Testis (tissue), 3 donors: ENCODE results near the gene PHRF1. TPM values are rescaled to one million over a fixed set of nuclear protein-coding genes. Genes with fewer than 3 reads are reported as not detected.

Experiments
- DNase-seq: peaks from one replicate; pipeline ENCODE4 v3.0.0-alpha.2; 2019
- H3K27ac ChIP-seq, 2 donors: fragments of 200-600 bp; sonication (generic); one replicate each; pipeline ENCODE4 v1.5.1; 2019
- H3K27me3 ChIP-seq: fragments of 200-600 bp; sonication (generic); one replicate; pipeline ENCODE4 v1.5.1; 2019
- H3K36me3 ChIP-seq: fragments of 200-600 bp; sonication (generic); one replicate; pipeline ENCODE4 v1.5.1; 2017; ENCODE audit warnings: low read depth; ENCODE audit errors: missing control alignments
- H3K4me1 ChIP-seq: fragments of 200-600 bp; sonication (generic); one replicate; pipeline ENCODE4 v1.5.1; 2019
- H3K4me3 ChIP-seq, 2 donors: fragments of 200-600 bp; sonication (generic); one replicate each; pipeline ENCODE4 v1.5.1; 2017 to 2019
- H3K9me3 ChIP-seq: fragments of 200-600 bp; sonication (generic); one replicate; pipeline ENCODE4 v1.5.1; 2017
- POLR2A ChIP-seq: fragments of 450-650 bp; IDR thresholded peaks from one replicate; pipeline ENCODE4 v1.6.1; 2017; ENCODE audit warnings: antibody characterized with exemption, mild to moderate bottlenecking, moderate library complexity
- WGBS, 2 donors: methylation state at CpG; one replicate each; pipeline ENCODE4 v1.1.5; 2018; 5-methylcytosine and 5-hydroxymethylcytosine counted together
- intact Hi-C: fragments of 100-400 bp; cut with DNase I; formaldehyde crosslinking; loops from one replicate; pipeline ENCODE4 v1.15.1; 2023; ENCODE audit warnings: low total_unique reads
- polyA plus RNA-seq: library from polyadenylated mRNA; stranded (reverse); fragments of 350-450 nt; fragmentation: Illumina TruSeq; extraction: RNeasy Lipid Tissue Mini Kit (QIAGEN cat#74804); gene quantifications from one replicate; pipeline ENCODE4 v1.2.3, GENCODE V29; 2014; ENCODE audit warnings: low read depth, low replicate concordance; ENCODE audit not compliant: insufficient read depth
- total RNA-seq, 2 donors: library from RNA; depleted of rRNA; stranded (reverse); fragments of >200 nt; gene quantifications; one replicate each; pipeline ENCODE4 v1.2.3, GENCODE V29; 2016
- TF ChIP-seq, protein P1 (sequence below), 3 experiments: fragments of 450-650 bp in 2 of 3; fragments of 200-600 bp in 1 of 3; sonication (generic) in 1 of 3; IDR thresholded peaks; one replicate each; pipeline ENCODE4 v1.5.1; 2016 to 2019; ENCODE audit warnings: antibody characterized with exemption in 3 of 3, mild to moderate bottlenecking in 2 of 3, moderate library complexity in 1 of 3

The PHRF1 gene
- total and polyA plus RNA-seq, 3 donors from 2014 or later: 30.2 to 74.4 (median 62.9) TPM

DNA sequence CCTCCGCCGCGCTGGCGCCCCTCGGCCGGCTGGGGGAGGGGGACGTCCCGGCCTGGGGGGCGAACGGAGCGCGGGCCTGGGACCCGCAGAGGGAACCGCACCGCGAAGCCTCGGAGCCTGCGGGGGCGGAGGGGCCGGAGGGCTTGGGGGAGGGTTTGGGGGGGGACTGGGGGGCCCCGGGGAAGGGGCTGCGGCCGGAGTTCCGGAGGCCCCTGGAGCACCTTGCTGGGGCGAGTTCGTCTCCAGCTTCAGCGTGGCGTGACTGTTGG lies 51.0 kb downstream of the PHRF1 start:
- TF ChIP-seq, protein P1, sequence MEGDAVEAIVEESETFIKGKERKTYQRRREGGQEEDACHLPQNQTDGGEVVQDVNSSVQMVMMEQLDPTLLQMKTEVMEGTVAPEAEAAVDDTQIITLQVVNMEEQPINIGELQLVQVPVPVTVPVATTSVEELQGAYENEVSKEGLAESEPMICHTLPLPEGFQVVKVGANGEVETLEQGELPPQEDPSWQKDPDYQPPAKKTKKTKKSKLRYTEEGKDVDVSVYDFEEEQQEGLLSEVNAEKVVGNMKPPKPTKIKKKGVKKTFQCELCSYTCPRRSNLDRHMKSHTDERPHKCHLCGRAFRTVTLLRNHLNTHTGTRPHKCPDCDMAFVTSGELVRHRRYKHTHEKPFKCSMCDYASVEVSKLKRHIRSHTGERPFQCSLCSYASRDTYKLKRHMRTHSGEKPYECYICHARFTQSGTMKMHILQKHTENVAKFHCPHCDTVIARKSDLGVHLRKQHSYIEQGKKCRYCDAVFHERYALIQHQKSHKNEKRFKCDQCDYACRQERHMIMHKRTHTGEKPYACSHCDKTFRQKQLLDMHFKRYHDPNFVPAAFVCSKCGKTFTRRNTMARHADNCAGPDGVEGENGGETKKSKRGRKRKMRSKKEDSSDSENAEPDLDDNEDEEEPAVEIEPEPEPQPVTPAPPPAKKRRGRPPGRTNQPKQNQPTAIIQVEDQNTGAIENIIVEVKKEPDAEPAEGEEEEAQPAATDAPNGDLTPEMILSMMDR (IDR thresholded peaks at IDR 0.05): no peak
- no peak for TF ChIP-seq POLR2A
- intact Hi-C loops: no loop called here
- Histone ChIP-seq H3K9me3 (no peaks in the 10 kb centered on the region), H3K4me1 (no peaks in the 10 kb centered on the region), H3K27ac (no peak overlapping the region), H3K36me3 (no peaks in the 10 kb centered on the region), H3K27me3 (no peaks in the 10 kb centered on the region), H3K4me3 (peak overlapping the region in 1 of 2 donors; percentile 4)
- 38 to 57% methylated on average over 12 to 22 of the region's 28 CpGs for WGBS, 2 donors
- no peak for DNase-seq

DNA sequence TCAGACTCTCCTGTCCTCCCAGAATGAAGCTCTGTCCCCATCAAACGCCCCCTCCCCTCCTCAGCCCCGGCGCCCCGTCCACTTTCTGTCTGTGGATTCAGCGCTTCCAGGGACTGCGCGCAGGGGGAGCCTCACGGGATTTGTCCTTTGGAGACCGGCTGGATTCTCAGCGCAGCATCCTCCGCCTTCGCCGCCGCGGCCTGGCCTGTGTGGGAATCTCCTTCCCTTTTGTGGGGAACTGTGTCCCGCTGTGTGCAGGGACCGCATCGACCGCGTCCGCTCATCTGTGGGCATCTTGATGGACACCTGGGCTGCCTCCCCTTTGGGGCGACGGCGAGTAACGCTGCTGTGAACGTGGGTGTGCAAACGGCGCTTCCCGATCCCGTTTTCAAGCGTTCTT lies 51.8 kb downstream of the PHRF1 start:
- H3K27ac ChIP-seq: no peak overlapping the region
- H3K4me1 ChIP-seq: no peaks in the 10 kb centered on the region
- H3K4me3 ChIP-seq: no peak overlapping the region
- DNase-seq: no peak
- intact Hi-C loops: no loop called here
- H3K27me3 ChIP-seq: no peaks in the 10 kb centered on the region
- TF ChIP-seq, protein P1 (IDR thresholded peaks at IDR 0.05): no peak
- no peak for TF ChIP-seq POLR2A
- H3K9me3 ChIP-seq: no peaks in the 10 kb centered on the region
- 62 to 78% methylated on average over 31 of the region's 31 CpGs for WGBS, 2 donors
- H3K36me3 ChIP-seq: no peaks in the 10 kb centered on the region

DNA sequence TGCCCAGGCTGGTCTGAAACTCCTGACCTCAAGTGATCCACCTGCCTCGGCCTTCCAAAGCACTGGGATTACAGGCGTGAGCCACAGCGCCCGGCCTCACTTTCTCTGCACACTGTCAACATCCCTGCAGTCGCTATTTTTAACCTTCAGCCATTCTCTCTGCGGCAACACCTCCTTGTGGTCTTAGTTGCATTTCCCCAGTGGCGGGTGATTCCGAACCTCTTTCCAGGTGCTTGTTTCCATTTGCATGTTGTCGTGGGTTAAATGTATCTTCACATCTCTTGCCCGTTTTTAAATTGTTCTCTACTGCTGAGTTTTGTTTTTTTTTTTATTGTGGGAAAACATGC lies 52.9 kb downstream of the PHRF1 start:
- Histone ChIP-seq H3K4me1 (no peaks in the 10 kb centered on the region), H3K36me3 (no peaks in the 10 kb centered on the region), H3K27me3 (no peaks in the 10 kb centered on the region), H3K9me3 (no peaks in the 10 kb centered on the region), H3K4me3 (no peak overlapping the region), H3K27ac (no peak overlapping the region)
- TF ChIP-seq POLR2A: no peak
- TF ChIP-seq, protein P1 (IDR thresholded peaks at IDR 0.05): no peak
- 48 to 62% methylated on average over 10 of the region's 10 CpGs for WGBS, 2 donors
- intact Hi-C loops: no loop called here
- no peak for DNase-seq

DNA sequence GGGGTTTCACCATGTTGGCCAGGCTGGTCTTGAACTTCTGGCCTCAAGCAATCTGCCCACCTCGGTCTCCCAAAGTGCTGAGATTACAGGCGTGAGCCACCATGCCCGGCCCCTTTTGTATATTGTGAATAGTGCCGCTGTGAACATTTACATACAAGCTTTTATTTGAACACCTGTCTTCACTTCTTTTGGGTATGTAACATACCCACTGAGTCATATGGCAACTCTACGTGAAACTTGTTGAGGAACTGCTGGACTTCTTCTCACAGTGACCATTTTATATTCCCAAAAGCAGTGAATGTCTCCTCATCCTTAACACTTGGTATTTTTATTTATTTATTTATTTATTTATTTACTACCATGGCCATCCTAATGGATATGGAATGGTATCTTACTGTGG lies 54.6 kb downstream of the PHRF1 start:
- Histone ChIP-seq H3K27ac (no peak overlapping the region), H3K36me3 (no peaks in the 10 kb centered on the region), H3K4me1 (no peaks in the 10 kb centered on the region), H3K9me3 (no peaks in the 10 kb centered on the region), H3K27me3 (no peaks in the 10 kb centered on the region), H3K4me3 (no peak overlapping the region)
- TF ChIP-seq, protein P1 (IDR thresholded peaks at IDR 0.05): no peak
- TF ChIP-seq POLR2A: no peak
- intact Hi-C loops: no loop called here
- DNase-seq: no peak
- WGBS, 2 donors: 96 to 97% methylated on average over 5 of the region's 5 CpGs

DNA sequence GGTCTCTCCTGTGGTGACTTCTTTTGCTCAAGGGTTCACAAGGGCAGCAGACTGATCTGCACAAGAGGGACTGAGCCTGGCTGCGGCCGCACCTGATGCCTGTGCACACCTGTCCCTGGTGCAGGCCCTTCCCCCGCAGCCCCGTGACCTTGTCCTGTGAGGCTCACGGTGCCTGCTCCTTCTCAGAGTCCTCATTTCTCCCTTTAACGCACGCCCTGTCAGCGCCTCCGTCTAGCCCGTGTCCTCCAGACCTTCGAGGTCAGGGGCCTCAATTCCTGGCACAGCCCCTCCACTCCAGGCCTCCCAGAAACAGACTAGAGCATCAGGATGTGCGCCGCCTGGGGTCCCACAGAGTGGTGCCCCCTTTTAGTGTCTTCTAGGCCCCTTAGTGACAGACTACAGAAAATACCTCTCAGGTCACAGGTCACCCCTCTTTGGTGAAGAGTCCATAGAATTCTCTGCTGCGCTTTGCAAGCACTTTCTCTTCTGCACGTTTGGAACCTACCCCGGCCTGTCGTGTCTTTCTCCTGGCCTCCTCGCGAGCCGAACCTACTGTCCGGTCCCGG lies 59.8 kb downstream of the PHRF1 start:
- Histone ChIP-seq H3K4me3 (no peak overlapping the region), H3K9me3 (no peaks in the 10 kb centered on the region), H3K4me1 (no peaks in the 10 kb centered on the region), H3K27me3 (no peaks in the 10 kb centered on the region), H3K36me3 (no peaks in the 10 kb centered on the region), H3K27ac (no peak overlapping the region)
- DNase-seq: no peak
- TF ChIP-seq POLR2A: no peak
- TF ChIP-seq, protein P1 (IDR thresholded peaks at IDR 0.05): no peak
- intact Hi-C loops: no loop called here
- 32 to 79% methylated on average over 9 to 22 of the region's 22 CpGs for WGBS, 2 donors
